OCI-LY7 (cell line): ENCODE results near the gene HMBS. TPM values are rescaled to one million over a fixed set of nuclear protein-coding genes. Genes with fewer than 3 reads are reported as not detected.
"Not testable (repeated sequence)": the region's sequence is repeated elsewhere in the genome, so short reads cannot be mapped to it uniquely, and the experiment has no call there.

Experiments
- Bru-seq: library from RNA; stranded (reverse); fragments of 400-500 nt; gene quantifications from one replicate; lab custom pipeline; 2021; lab: Mats Ljungman, UMichigan
- BruChase-seq, 2 experiments: library from RNA; stranded (reverse); fragments of 400-500 nt; gene quantifications; one replicate each; lab custom pipeline; 2021; lab: Mats Ljungman, UMichigan
- BruUV-seq: library from RNA; stranded (reverse); fragments of 400-500 nt; replicated peaks from 2 replicates; lab custom pipeline; 2021; lab: Mats Ljungman, UMichigan
- CTCF ChIA-PET: fragments of 300-600 bp; sonication (Branson Sonifier 250); formaldehyde crosslinking; loops from one replicate; lab custom pipeline; 2022; ENCODE audit warnings: antibody characterized with exemption; ENCODE audit not compliant: unreplicated experiment; lab: Charles Lee
- POLR2A ChIA-PET: fragments of 300-600 bp; sonication (Branson Sonifier 250); formaldehyde crosslinking; loops from one replicate; lab custom pipeline; 2022; ENCODE audit warnings: antibody characterized with exemption; lab: Charles Lee
- DNase-seq: peaks from one replicate; pipeline ENCODE4 v3.0.0-alpha.2; 2015; ENCODE audit warnings: low spot score
- H2AFZ ChIP-seq: fragments of 200-600 bp; sonication (generic), shearing (Covaris generic); 2 replicates; pipeline ENCODE4 v1.6.1; 2014; ENCODE audit warnings: mild to moderate bottlenecking, antibody characterized with exemption, low read length, moderate library complexity
- H3K27ac ChIP-seq: fragments of 200-600 bp; sonication (generic); 2 replicates; pipeline ENCODE4 v1.5.1; 2014; ENCODE audit warnings: mixed run types, low read depth, mild to moderate bottlenecking, moderate library complexity, low read length, inconsistent platforms; ENCODE audit not compliant: poor library complexity, severe bottlenecking
- H3K36me3 ChIP-seq: fragments of 200-600 bp; sonication (generic); 2 replicates; pipeline ENCODE4 v1.6.1; 2014; ENCODE audit warnings: mild to moderate bottlenecking, antibody characterized with exemption, low read length, moderate library complexity, mixed read lengths; ENCODE audit not compliant: insufficient read depth
- H3K4me1 ChIP-seq: fragments of 200-600 bp; sonication (generic); 2 replicates; pipeline ENCODE4 v1.5.1; 2014; ENCODE audit warnings: mild to moderate bottlenecking, low read length; ENCODE audit not compliant: insufficient read depth, poor library complexity, severe bottlenecking
- H3K4me2 ChIP-seq: fragments of 200-600 bp; sonication (generic); 2 replicates; pipeline ENCODE4 v1.6.1; 2014; ENCODE audit warnings: mild to moderate bottlenecking, low read length
- H3K4me3 ChIP-seq: fragments of 200-600 bp; sonication (generic); 2 replicates; pipeline ENCODE4 v1.5.1; 2014; ENCODE audit warnings: mild to moderate bottlenecking, low read depth, low read length; ENCODE audit not compliant: poor library complexity, severe bottlenecking
- H3K79me2 ChIP-seq: fragments of 200-600 bp; sonication (generic); 2 replicates; pipeline ENCODE4 v1.6.1; 2016; ENCODE audit warnings: low read depth, mild to moderate bottlenecking, low read length, moderate library complexity, mixed read lengths; ENCODE audit not compliant: insufficient read depth
- H3K9me2 ChIP-seq: fragments of 200-600 bp; sonication (generic); 2 replicates; pipeline ENCODE4 v1.6.1; 2016; ENCODE audit warnings: mild to moderate bottlenecking, low read length, mixed read lengths; ENCODE audit not compliant: insufficient read depth
- H3K9me3 ChIP-seq: fragments of 200-600 bp; sonication (generic); 2 replicates; pipeline ENCODE4 v1.6.1; 2014; ENCODE audit warnings: mild to moderate bottlenecking, mixed run types, low read length, mixed read lengths
- H4K20me1 ChIP-seq: fragments of 200-600 bp; sonication (generic); 2 replicates; pipeline ENCODE4 v1.6.1; 2014; ENCODE audit warnings: mild to moderate bottlenecking, antibody characterized with exemption, low read length, moderate library complexity, mixed read lengths; ENCODE audit not compliant: insufficient read depth
- EZH2phosphoT487 ChIP-seq: fragments of 200-600 bp; sonication (generic); IDR thresholded peaks from 2 replicates; pipeline ENCODE4 v1.6.1; 2018; ENCODE audit warnings: low read depth, borderline replicate concordance, mild to moderate bottlenecking, mixed run types, antibody characterized with exemption, low read length, moderate library complexity, mixed read lengths
- intact Hi-C: fragments of 100-400 bp; cut with micrococcal nuclease; formaldehyde crosslinking; loops from one replicate; pipeline ENCODE4 v1.10.0; 2022; ENCODE audit not compliant: unreplicated experiment
- long read RNA-seq: library from polyadenylated mRNA; stranded (forward); transcript quantifications from one replicate; pipeline ENCODE4 v2.0.0, GENCODE V29; 2022
- total RNA-seq, 2 experiments: library from RNA; depleted of rRNA in 1 of 2; stranded (reverse); fragments of >200 nt in 1 of 2; shearing (Covaris generic) in 1 of 2; gene quantifications; 2 replicates each; pipeline ENCODE4 v1.2.3, GENCODE V29; 2014 to 2022
- TF ChIP-seq, protein P1 (sequence below): fragments of 200-600 bp; sonication (generic); conservative IDR thresholded peaks from 2 replicates; pipeline ENCODE4 v1.5.1; 2014; ENCODE audit warnings: mild to moderate bottlenecking, antibody characterized with exemption, low read length, moderate library complexity, mixed read lengths

Gene HMBS
- total RNA-seq (2014; rRNA removed; shearing (Covaris generic)) (12.1 and 12.2 TPM in 2 replicates), total RNA-seq (2022) (49.6 and 50.0 TPM in 2 replicates), Bru-seq, nascent RNA (percentile 66 among the genes with signal in this experiment), BruChase-seq, experiment 1, labeled RNA remaining after a 6-hour chase (percentile 73 among the genes with signal in this experiment), BruChase-seq, experiment 2, labeled RNA remaining after a 2-hour chase (percentile 69 among the genes with signal in this experiment)
- long read RNA-seq, transcript HMBS-201 (14 exons, 1,501 nt) = major isoform, 71 of 105 reads
- long read RNA-seq, transcript HMBS-209 (14 exons, 1,559 nt) = minor isoform, 5 of 105 reads
- long read RNA-seq, partial matches to known transcripts = 6 of 105 reads
- long read RNA-seq, other reads (novel, unspliced or antisense) = 22 of 105 reads

GRCh38 chr11:119084663-119085436 is at the start of gene HMBS:
TSS of gene HMBS (plus strand) at chr11:119084881. CDS start at chr11:119085034, 153 bp downstream.
- POLR2A ChIA-PET = interaction anchor here (0.5 to 4.5 kb wide), 20 partner anchors 11 to 326 kb away, joined by 3 to 39 read pairs (median 4); partner anchors contain the start of genes C2CD2L, DPAGT1 and VPS11
- peaks cover 29% of the 10 kb centered on the region for H3K4me1 ChIP-seq
- H3K79me2 ChIP-seq = peaks cover 12% of the 10 kb centered on the region; the same call in 1 of the 2 replicates
- peak within 1 kb of the TSS; percentile 77 for H3K4me3 ChIP-seq
- H3K4me2 ChIP-seq = peak within 1 kb of the TSS; percentile 82
- intact Hi-C loops = loop anchor here (1.0 kb wide), 1 partner anchor 18 kb away; the partner anchor contains the start of gene VPS11
- DNase-seq = peak; percentile 95
- CTCF ChIA-PET = interaction anchor here (0.6 kb wide), 2 partner anchors 9 to 300 kb away, joined by 3 read pairs; no protein-coding TSS in a partner anchor
- H2AFZ ChIP-seq = peak within 1 kb of the TSS; percentile 78
- H3K27ac ChIP-seq = peak within 1 kb of the TSS; percentile 66
- H3K36me3 ChIP-seq = peaks cover 27% of the 10 kb centered on the region
- H3K9me3 ChIP-seq = no peaks in the 10 kb centered on the region
- TF ChIP-seq, protein P1, sequence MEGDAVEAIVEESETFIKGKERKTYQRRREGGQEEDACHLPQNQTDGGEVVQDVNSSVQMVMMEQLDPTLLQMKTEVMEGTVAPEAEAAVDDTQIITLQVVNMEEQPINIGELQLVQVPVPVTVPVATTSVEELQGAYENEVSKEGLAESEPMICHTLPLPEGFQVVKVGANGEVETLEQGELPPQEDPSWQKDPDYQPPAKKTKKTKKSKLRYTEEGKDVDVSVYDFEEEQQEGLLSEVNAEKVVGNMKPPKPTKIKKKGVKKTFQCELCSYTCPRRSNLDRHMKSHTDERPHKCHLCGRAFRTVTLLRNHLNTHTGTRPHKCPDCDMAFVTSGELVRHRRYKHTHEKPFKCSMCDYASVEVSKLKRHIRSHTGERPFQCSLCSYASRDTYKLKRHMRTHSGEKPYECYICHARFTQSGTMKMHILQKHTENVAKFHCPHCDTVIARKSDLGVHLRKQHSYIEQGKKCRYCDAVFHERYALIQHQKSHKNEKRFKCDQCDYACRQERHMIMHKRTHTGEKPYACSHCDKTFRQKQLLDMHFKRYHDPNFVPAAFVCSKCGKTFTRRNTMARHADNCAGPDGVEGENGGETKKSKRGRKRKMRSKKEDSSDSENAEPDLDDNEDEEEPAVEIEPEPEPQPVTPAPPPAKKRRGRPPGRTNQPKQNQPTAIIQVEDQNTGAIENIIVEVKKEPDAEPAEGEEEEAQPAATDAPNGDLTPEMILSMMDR = no peak
- no peak for TF ChIP-seq EZH2phosphoT487
- BruUV-seq = no TSS peak
- H3K9me2 ChIP-seq = no peaks in the 10 kb centered on the region
- no peaks in the 10 kb centered on the region for H4K20me1 ChIP-seq

DNA sequence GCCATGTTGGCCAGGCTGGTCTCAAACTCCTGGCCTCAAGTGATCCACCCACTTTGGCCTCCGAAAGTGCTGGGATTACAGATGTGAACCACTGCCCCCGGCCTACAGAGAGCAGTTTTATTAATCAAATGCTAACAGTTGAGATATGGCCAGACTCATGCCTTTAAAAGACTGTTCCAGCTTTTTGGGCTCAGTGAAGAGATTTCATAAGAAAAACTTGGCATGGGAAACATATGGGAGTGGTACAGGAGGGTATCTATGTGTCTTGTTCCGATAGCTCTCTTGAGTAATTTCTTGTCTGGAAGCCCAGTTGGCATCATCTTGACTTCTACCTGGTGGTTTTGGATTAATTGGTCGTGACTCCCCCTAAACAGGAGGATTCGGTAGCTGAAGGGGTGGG is 45.8 kb upstream of the HMBS start:
- H3K9me3 ChIP-seq = no peaks in the 10 kb centered on the region
- ChIA-PET POLR2A (no interaction called here), CTCF (no interaction called here)
- no peaks in the 10 kb centered on the region for H3K36me3 ChIP-seq
- no peak overlapping the region for H3K4me2 ChIP-seq
- no peaks in the 10 kb centered on the region for H4K20me1 ChIP-seq
- BruUV-seq = no TSS peak
- no peak overlapping the region for H3K27ac ChIP-seq
- H3K9me2 ChIP-seq = no peaks in the 10 kb centered on the region
- no peaks in the 10 kb centered on the region for H3K79me2 ChIP-seq
- TF ChIP-seq, protein P1 = no peak
- no peak for TF ChIP-seq EZH2phosphoT487
- no peak for DNase-seq
- no peak overlapping the region for H2AFZ ChIP-seq
- H3K4me1 ChIP-seq = no peaks in the 10 kb centered on the region
- intact Hi-C loops = no loop called here
- H3K4me3 ChIP-seq = no peak overlapping the region

DNA sequence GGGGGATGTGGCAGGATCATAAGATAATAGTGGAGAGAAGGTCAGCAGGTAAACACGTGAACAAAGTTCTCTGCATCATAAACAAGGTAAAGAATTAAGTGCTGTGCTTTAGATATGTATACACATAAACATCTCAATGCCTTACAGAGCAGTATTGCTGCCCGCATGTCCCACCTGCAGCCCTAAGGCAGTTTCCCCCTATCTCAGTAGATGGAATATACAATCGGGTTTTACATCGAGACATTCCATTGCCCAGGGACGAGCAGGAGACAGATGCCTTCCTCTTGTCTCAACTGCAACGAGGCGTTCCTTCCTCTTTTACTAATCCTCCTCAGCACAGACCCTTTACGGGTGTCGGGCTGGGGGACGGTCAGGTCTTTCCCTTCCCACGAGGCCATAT is 45.2 kb upstream of the HMBS start:
- H3K4me2 ChIP-seq, POLR2A ChIA-PET, H3K4me3 ChIP-seq, intact Hi-C loops, H3K9me2 ChIP-seq, BruUV-seq, H3K36me3 ChIP-seq, H3K79me2 ChIP-seq, H3K4me1 ChIP-seq, H3K9me3 ChIP-seq, H4K20me1 ChIP-seq, CTCF ChIA-PET, DNase-seq: not testable (repeated sequence)
- 0 out of 2 replicates have a peak overlapping the region, but pooled peaks have one; percentile 9 for H2AFZ ChIP-seq
- H3K27ac ChIP-seq = peak overlapping the region; percentile 47
